HS-5 (cell line): ENCODE results near the gene MRPL10.

Experiments used
- DNase-seq: peaks from one replicate; pipeline ENCODE4 v3.0.0-alpha.2; 2012; ENCODE audit warnings: low read depth

Gene MRPL10

DNA sequence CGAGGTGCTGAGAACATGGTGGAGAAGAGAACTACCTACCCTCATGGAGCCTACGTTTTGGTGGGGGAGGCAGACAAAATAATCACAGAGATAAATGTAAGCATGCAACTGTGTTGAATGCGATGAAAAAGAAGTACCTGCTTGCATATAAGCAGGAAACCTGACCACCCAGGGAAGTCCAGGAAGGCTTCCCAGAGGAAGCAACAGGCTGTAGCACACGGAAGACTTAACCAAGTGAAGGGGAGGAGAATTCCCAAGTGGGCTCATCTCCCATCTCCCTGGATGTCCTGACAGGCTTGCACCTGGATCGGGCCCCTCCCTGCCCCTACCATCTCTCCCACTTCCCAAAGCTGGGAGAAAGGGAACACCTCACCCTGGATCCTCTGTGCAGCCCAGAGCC is 7.7 kb upstream of the MRPL10 start:
- no peak for DNase-seq

DNA sequence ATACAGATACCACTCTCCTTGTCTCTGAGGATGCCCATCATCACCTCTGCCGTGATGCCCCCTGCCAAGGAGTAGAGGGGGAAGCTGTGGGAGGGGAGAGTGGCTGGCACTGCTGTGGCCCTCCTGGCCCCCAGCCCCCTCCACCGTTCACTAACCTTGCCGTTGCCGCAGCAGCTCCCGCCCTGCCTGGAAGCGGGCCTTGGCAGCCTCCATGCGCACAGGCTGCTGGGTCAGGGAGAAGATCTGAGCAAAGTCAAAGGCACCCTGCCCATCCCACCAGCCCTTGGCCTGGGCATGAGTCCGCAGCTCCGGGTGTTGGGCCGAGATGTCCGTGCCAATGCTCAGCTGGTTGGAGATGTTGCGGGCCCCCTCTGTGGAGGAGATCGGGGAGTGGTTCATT is 7.3 kb upstream of the MRPL10 start:
- DNase-seq, result no peak

DNA sequence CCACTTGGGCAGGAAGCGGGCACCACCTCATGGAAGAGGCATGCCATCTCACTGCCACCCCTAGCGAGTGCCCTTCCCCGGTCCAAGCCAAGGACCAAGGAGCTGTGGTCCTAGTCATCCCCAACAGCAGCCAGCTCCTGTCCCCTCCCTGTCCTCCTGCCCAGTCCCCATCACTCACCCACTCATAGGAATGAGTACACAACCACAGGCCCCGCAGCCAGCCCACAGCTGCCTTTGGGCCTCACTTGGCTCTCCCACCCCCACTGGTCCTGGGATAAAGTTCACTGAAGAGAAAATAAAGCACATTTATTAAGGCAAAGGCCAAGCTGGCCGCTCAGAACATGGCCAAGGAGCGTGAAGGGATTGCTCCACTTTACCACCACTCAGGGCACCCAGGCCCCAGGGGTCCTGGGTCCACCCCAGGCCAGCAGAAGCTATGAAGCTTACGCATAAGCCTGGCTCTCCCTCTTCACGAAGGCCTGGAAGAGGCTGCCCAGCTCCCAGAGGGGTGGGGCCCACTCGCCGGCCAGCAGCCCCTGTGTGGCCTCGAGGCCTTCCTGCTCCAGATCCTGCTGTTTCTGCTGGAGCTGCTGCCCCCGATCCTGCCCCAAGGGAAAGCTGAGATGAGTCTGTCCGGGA is 6.2 kb upstream of the MRPL10 start:
- no peak for DNase-seq

DNA sequence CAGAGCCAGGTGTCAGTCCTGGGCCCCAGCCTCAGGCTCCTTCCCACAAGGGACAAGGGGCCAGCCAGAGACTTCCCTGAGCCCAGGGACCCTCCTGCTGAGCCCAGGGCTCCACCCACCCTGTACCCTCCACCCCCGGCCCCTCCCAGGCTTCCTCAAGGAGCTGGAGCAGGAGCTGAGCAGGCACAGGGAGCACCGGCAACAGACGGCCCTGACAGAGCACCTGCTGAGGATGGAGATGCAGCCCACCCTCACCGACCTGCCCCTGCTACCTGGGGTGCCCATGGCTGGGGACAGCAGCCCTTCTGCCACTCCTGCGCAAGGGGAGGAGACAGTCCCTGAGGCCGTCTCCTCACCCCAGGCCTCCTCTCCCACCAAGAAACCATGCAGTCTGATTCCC is 5.3 kb upstream of the MRPL10 start:
- no peak for DNase-seq

DNA sequence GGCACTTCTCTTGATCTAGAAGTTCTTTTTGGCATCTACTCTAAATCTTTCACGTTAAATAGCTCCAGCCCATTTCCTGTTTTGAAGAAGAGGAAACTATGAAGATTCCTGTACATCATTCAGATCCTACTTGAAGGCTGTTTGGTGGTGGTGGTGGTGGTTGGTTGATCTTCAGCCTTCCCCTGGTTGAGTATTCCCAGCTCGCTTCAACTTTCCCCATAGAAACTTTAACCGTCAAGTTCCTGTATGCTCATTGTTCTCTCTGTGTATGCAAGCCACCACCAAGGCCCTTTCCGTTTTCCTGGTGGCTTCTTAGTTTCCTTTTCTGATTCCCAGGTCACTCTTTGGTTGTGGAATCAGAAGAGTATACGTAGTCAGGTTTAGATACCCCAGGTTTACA is 3.4 kb upstream of the MRPL10 start:
- no peak for DNase-seq

DNA sequence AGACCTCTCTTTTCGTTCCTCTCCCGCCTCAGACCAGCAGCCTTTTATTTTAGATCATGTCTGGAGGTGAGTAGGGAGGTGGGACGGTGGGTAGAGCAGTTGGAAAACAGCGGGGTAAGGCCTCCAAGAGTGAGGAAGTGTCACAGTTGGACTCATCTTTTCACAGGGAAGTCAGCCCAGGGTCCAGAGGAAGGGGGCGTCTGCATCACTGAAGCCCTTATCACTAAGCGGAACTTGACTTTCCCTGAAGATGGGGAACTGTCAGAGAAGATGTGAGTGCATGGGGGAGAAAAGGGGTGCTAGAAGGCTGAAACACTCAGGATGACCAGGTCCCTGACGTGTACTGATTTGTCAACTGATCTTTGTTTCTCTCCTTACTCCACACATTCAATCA is 590 bp upstream of the MRPL10 start:
- DNase-seq, result no peak

DNA sequence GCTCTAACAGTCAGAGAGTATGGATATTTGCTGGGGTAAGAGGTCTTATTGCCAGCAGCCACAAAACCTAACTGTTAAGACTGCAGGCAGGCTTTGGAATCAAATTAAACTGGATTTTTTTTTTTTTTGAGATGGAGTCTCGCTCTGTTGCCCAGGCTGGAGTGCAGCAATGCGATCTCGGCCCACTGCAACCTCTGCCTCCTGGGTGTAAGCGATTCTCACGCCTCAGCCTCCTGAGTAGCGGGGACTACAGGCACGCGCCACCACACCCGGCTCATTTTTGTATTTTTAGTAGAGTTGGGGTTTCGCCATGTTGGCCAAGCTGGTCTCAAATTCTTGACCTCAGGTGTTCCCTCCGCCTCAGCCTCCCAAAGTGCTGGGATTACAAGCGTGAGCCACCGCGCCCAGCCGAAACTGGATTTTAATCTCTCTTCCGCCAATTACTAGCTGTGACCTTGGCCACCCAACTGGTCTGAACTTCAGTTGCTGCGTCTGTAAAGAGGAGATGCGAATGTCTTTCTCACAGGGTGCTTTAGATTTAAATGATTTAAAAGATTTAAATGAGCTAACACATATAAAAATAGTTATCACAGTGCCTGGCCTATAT is 842 bp downstream of the MRPL10 start:
- no peak for DNase-seq

DNA sequence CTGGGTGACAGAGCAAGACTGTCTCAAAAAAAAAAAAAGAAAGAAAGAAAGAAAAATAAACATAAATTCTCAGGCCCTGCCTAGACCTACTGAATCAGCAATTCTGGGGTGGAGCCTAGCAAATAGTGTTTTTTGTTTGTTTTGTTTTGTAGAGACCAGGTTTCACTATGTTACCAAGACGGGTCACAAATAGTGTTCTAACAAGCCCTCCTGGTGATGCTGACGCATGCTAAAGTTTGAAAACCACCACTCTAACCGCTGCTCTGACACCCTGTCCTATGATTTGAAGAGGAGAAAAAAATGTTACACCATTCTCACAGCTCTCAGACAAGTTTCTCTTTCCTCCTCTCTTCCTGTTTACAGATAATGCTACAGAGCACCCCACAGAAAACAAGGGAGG is 1.5 kb downstream of the MRPL10 start:
- no peak for DNase-seq

DNA sequence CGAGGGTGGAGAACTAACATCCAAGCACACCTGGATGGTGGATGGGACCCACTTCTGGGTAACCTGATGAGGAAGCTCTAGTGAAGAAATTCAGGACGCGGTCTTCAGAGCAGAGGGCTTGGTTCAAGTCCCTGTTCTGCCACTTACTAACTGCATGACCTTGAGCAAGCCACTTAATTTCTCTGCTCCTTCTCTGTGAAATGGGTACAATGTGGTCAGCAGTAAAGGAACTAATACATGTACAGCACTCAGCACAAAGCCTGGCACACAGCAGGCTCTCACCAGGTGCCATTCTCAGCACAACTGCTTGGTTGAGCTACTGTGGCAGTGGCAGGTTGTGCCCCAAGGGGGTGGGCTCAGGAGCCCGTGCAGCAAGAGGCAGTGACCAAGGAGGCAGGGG is 7.8 kb downstream of the MRPL10 start:
- DNase-seq, result no peak

DNA sequence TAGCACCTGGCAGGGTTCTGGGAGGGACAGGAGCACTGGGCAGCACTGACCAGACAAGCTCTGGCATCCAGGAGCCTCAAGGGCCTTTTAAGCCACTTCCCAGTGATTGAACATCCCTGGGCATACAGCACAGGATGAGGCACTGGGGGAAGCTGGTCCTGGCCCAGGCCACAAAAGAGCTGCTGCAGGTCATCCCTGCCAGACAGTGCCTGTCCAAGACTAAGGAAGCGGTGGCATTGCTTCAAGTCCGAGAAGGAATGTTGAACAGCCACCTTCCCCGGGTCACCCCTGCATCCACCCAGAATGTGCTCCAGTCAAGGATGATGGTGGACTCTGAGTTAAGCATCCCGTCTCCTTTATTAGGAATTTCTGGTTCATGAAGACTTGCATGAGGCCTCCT is 8.6 kb downstream of the MRPL10 start:
- no peak for DNase-seq

DNA sequence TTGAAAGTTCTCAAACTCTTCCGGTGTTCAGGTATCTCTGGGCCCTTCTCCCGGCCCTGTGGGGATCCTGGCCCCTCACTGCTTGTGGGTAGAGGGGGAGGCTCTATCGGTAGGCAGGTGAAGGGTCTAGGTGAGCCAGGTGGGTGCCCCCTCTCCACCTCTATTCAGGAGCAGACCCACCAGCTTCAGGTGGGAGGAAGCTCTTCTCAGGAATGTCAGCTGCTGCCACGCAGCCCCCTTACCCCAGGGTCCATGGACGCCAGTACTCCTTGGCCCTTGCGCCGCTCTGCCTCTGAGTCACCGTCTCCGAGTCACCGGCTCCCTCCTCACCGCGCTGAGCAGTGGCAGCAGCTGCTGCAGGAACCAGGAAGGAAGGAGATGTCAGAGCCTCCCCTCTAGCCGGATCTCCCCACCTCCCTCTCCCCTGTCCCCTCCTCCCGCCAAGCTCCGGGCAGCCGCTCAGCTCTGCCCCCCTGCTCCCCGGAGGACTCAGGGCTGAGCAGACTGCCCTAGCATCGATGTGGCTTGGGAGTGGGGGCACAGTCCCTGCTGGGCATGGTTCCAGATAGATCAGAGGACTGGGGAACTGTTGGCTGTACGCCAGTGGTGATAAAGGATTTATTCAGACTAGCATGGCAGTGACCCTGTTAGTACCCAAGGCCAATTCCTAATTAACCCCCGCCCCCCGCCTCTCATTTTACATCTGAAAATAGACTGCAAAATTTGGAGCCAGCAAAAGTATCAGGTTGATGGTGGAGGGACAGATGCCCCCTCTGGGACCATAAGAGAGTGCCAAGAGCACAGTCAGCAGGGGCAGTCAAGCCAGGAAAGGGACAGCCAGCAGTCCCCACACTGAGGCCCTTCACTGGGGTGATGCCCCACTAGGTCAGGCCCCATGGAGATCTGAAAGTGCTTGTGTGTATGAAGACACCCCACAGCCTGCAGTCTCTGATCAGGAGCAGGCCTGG is 9.6 kb downstream of the MRPL10 start, which contains the start of gene OSBPL7:
OSBPL7 (minus strand) TSS at position 371 of the 968 bp plus-strand sequence. CDS start 1,516 bp downstream, outside the sequence.
- DNase-seq, result peak; percentile 65

DNA sequence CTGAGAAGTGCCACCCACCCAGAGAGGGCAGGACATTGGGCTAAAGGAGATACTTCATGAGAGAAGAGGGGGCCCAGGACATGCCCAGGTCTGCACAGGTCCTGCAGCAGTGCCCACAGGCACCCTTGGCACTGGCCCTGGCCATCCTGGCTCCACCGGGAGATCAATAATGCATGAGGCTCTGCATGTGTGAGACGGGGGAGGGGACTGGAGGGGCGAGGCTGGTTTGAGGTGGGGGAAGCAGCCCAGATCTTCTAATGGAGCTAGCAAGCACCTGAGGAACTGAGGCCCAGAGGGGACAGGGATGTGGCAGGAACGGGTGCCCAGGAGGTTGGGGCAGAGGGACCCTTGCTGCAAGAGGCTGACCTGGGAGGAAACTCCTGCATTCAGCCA is 10.3 kb downstream of the MRPL10 start:
- no peak for DNase-seq

DNA sequence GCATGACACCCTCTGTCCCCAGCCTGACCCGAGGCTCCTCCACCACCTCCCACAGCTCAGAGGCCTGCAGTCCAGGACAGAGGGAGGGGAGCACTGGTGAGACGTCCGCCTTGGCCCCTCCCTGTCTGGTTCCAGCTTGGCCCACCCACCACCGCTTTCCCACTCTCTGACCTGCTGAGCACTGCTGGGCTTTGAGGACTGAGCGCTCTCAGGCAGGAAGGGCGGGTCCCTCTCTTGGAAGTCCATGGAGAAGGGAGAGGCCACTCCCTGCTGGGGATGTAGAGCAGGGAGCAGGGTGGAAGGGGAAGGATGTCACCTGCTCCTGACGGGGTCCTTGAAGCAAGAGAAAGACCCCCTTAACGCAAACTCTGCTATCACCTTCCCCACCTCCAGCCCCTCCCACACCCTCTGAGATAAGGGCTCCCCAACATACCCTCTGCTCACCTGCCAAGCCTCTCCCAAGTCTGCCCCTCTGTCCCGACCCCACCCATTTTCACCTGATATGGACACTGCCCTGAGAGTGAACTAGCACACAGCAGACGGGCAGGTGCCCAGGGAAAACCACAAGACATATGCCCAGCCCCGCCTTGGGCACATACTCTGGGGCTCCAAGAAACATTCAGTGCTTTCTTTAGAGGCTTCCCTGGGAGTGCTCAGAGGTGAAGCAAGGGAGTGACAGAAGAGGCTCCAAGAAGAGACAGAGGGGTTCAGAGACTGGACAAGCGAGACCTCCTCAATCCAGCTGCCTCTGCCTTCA is 11.1 kb downstream of the MRPL10 start:
- DNase-seq, result no peak

DNA sequence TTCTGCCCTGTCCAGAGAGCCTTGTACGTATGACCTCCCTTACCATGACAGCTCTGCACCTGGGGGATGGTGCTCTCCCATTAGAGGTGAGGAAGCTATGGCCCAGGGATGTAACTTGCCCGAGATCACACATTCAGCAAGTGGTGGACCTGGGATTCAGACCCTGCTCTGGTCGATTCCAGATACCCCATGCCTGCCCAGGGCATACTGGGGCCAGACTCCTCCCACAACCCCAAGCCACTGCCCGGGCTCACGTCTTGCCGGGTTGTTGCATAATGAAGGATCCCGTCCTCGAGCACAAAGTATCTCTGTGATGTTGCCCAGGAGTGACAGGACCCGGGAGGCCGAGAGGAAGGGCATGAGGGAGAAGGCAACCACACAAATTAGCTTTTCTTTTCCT is 11.9 kb downstream of the MRPL10 start:
- no peak for DNase-seq

DNA sequence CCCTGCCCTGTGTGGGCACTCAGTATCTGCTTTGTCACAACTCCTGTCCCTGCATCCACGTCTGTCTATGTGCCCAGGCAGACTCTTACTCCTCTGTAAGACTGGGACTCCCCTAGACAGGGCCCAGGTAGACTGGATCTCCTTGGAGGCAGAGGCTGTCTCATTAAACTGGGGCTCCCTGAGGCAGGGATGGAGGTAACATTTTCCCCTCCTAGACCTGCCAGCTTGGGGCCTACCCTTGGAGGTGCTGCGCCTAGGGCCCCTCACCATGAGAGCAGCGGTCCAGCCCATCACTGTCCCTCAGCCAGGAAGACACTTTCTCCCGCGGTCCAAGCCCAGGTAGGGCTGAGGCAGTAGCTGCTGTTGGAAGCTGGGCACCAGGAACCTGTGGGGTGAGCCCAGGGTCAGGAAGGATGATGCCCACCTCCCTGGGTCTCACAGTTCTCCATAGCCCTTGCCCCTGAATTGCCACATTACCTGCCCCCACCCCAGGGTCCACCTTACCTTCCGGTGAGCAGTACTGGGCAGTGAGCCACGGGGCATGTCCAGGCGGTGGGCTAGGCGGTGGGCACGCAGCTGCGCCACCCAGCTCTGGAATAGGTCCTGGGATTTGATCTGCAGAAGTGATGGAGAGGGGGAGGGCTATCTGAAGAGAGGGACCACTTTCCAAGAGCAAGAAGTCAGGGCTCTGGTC is 13.2 kb downstream of the MRPL10 start:
- no peak for DNase-seq

DNA sequence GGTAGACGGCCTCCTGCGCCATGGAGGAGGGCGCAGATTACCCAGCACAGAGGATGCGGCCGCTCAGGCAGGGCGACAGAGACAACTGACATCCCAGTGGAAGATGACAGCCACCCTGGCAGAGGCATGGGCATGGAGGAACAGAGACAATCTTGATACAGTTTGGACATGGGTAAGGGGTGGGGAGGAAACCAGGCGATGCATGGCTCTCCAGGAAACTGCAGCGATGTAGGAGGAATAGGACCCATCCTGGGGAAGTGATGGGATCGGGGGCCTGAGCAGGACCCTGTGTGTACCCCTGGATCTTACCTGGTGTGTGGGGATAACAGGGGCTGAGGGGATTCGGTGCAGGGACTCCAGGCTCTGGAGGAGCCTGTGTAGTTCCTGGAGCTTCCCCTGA is 14.4 kb downstream of the MRPL10 start:
- DNase-seq, result no peak

DNA sequence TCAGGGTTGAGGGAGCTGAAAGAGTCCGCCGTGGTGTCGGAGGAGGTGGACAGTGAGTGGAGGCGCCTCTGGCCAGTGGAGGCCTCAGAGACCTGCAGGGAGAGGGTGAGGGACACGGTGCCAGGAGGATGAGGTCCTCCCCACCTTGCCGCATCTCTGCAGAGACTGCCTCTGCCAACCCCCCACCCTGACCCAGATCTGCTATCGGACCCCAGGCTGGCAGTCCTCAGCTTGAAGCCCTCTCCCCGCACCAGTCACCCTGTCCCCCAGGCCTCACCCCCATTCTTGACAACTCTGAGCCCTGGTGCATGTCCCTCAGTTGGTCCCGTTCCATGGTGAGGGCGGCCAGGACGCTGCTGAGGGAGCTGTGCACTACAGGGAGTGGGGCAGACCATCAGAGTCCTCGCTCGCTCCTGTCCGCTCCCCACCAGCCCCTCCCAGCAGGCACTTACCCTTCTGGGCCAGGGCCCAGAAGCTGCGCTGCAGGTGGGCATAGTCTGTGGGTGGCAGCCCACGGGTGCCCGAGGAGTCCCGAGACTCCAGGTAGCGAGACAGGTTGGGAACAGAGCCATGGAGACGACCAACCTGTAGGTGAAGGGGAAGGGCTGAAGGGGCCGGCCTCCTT is 15.1 kb downstream of the MRPL10 start:
- DNase-seq, result no peak

DNA sequence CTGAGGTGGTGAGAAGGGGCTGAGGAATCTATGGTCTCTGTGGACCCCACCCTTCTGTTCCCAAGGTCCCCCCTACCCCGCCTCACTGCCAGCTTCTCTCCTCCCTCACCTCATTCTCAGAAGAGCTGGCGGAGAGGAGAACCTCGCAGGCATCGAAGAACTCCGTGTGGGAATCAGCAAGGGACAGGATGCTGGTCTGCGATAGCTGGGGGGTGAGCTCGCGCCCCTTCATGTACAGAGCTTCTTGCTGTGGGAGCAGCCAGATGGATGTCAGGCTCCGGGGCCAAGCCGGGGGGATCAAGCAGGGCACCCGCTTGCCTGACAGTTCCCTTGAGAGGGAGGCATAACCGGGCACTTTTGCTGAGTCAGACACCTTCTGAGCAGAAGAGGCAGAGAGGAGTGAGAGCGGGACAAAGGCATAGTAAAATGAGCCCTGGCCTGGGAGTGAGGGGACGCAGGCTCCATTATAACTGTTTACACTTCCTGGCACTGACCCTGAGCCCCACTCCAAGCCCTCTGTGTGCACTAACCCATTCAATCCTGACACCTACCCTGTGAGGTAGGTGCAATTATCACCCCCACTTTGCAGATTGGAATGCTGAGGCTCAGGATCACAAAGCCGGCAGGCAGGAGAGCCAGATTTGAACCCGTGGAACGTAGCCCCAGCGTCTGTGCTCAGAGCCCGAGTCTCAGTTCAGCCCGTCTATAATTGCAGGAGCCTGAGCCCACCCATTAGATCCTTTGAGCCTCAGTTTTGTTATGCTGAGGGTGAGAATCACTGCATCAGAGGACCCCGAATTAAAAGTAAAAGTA is 16.0 kb downstream of the MRPL10 start:
- no peak for DNase-seq

DNA sequence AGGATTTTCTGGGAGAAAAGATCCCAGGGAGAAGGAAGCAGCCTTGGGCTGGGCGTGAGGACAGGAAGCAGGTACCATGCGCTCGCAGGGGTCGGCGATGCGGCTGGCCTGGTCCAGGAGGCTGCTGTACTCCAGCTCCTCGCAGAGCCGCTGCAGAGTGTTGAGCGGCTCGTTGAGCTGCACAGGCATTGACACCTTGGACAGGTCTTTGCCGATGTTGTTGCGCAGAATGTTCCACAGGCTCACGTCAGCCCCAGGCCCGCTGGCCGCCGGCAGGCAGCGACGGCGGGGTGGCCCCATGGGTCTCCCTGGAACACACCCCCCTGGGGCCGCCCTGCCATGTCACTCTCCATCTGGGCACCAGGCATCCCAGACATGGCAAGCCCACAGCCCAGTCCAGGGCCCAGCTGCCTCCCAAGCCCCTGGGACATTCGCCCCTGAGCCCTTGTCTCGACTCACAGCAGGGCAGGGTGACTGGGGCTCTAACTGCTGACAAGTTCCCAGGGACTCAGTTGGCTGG is 17.8 kb downstream of the MRPL10 start:
- no peak for DNase-seq

DNA sequence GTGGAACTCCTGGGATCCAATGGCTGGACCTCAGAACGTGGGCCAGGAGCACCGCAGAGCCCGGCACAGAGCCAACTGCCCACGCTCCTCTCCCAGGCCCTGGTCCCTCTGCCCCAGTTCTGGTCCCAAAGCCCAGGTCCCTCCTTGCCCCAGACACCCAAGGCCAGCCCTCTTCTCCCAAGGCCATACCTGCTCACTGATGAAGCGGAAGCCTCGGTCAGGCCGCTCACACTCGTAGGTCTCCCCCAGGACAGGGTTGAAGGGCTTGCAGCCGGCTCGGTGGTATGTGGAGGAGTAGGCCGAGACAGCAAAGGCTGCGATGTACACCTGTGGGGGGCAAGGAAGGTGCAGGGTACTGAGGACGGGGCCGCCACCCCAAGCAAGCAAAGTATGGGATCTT is 18.3 kb downstream of the MRPL10 start:
- no peak for DNase-seq
